GM12892 (cell line): ENCODE results near the gene ETV3.

Source experiments
- POLR2A ChIP-seq: IDR thresholded peaks from 2 replicates; pipeline ENCODE4 v1.6.1; 2011; ENCODE audit warnings: low read depth, low read length, control low read depth
- POLR2AphosphoS5 ChIP-seq: IDR thresholded peaks from 2 replicates; pipeline ENCODE4 v1.6.1; 2011; ENCODE audit warnings: low read depth, low read length, control low read depth

DNA sequence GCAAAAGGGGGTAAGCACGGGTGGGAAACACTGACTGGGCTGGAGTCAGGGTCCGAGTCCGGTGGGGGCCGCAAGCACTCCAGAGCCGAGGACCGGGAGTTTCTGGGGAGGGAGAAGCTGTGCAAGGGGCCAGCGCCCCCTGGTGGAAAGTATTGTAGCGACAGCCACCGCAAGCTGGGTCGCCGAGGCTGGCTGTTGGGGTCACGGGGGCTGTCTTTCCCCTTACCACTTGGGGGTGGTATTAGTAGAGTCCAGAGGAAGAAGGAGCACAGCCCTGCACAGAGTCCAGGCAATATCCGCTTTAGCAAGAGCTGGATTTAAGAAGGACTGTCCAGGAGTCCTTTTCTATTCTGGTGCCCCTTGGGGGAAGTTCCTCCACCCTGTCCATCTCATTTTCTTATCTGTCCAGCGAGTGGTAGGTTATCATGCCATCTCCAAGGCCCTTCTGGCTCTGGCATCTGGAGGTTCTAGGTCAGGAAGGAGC lies 17.9 kb upstream of the ETV3 start:
- TF ChIP-seq POLR2A (no peak), POLR2AphosphoS5 (no peak)
